CD4-positive, CD25-positive, alpha-beta regulatory T cell (primary cell): ENCODE results near the gene ADARB1. TPM values are rescaled to one million over a fixed set of nuclear protein-coding genes. Genes with fewer than 3 reads are reported as not detected.
A peak's percentile ranks its signal among the peaks of the same experiment; 100 is the strongest.

Source experiments
- ATAC-seq, 2 donors: fragments of 150-1000 bp; cut with Tn5 transposase; one replicate each; pipeline ENCODE4 v1.10.0; 2021; ENCODE audit warnings: low read depth in 2 of 2, moderate number of reproducible peaks in 2 of 2, moderate library complexity in 1 of 2
- DNase-seq, 3 donors: peaks; one replicate each; pipeline versions ENCODE4 v3.0.0 to v3.0.0-alpha.2; 2012 to 2022; ENCODE audit warnings: mixed read lengths in 1 of 3
- H3K27ac ChIP-seq: one replicate; pipeline ENCODE4 v1.7.0; 2013; ENCODE audit warnings: mild to moderate bottlenecking, low read length; ENCODE audit not compliant: insufficient read depth, poor library complexity, severe bottlenecking
- H3K27me3 ChIP-seq: one replicate; pipeline ENCODE4 v1.7.0; 2013; ENCODE audit warnings: low read length; ENCODE audit not compliant: control insufficient read depth, insufficient read depth
- H3K36me3 ChIP-seq: one replicate; pipeline ENCODE4 v1.7.0; 2013; ENCODE audit warnings: mild to moderate bottlenecking, low read length, moderate library complexity; ENCODE audit not compliant: control insufficient read depth, insufficient read depth
- H3K4me1 ChIP-seq: 2 replicates; pipeline ENCODE4 v1.7.0; 2013; ENCODE audit warnings: mild to moderate bottlenecking, low read length; ENCODE audit not compliant: insufficient read depth, control insufficient read depth, poor library complexity, severe bottlenecking
- H3K4me3 ChIP-seq: one replicate; pipeline ENCODE4 v1.7.0; 2013; ENCODE audit warnings: low read depth, mild to moderate bottlenecking, low read length, moderate library complexity
- H3K9me3 ChIP-seq, 2 experiments: 1 replicate in 1 of 2; 2 replicates in 1 of 2; pipeline ENCODE4 v1.7.0; 2013; ENCODE audit warnings: low read length in 2 of 2, mild to moderate bottlenecking in 1 of 2, moderate library complexity in 1 of 2; ENCODE audit not compliant: control insufficient read depth in 2 of 2
- H3K27ac Mint-ChIP-seq, 3 donors: one replicate each; pipeline ENCODE4 v1.8.0; 2020 to 2022; ENCODE audit warnings: mild to moderate bottlenecking in 3 of 3, mixed read lengths in 3 of 3, moderate library complexity in 2 of 3
- H3K27me3 Mint-ChIP-seq: one replicate; pipeline ENCODE4 v1.8.0; 2022; ENCODE audit warnings: mild to moderate bottlenecking, mixed read lengths
- H3K36me3 Mint-ChIP-seq: one replicate; pipeline ENCODE4 v1.8.0; 2020; ENCODE audit warnings: mixed read lengths
- H3K4me1 Mint-ChIP-seq, 4 donors: one replicate each; pipeline ENCODE4 v1.8.0; 2020 to 2022; ENCODE audit warnings: mixed read lengths in 4 of 4, mild to moderate bottlenecking in 1 of 4
- H3K4me3 Mint-ChIP-seq, 4 donors: one replicate each; pipeline ENCODE4 v1.8.0; 2020 to 2022; ENCODE audit warnings: mild to moderate bottlenecking in 4 of 4, mixed read lengths in 4 of 4, moderate library complexity in 3 of 4
- H3K9me3 Mint-ChIP-seq, 7 donors: one replicate each; pipeline ENCODE4 v1.8.0; 2020 to 2022; ENCODE audit warnings: mixed read lengths in 7 of 7, mild to moderate bottlenecking in 3 of 7, moderate library complexity in 2 of 7
- polyA plus RNA-seq, 4 donors: library from polyadenylated mRNA; unstranded; fragments of 300-500 nt; fragmentation: Illumina TruSeq; gene quantifications; one replicate each; pipeline ENCODE4 v1.2.3, GENCODE V29; 2021
- total RNA-seq: library from RNA; stranded (reverse); gene quantifications from one replicate; pipeline ENCODE4 v1.2.3, GENCODE V29; 2022

The ADARB1 gene
- total and polyA plus RNA-seq, 5 donors from 2014 or later, result 2.8 to 52.9 (median 5.6) TPM

GRCh38 chr21:45097827-45098387, 23.5 kb downstream of the ADARB1 start:
- no peak for DNase-seq
- H3K4me3 ChIP-seq, result no peak overlapping the region
- H3K4me1 Mint-ChIP-seq, result peaks cover 10 to 45% (median 24%) of the 10 kb centered on the region in 4 donors
- H3K36me3 Mint-ChIP-seq, result peaks cover 10% of the 10 kb centered on the region
- no peak overlapping the region for H3K27ac Mint-ChIP-seq
- no peaks in the 10 kb centered on the region for H3K4me1 ChIP-seq
- no peak for ATAC-seq
- no peaks in the 10 kb centered on the region for H3K9me3 ChIP-seq
- no peaks in the 10 kb centered on the region for H3K9me3 Mint-ChIP-seq
- no peak overlapping the region for H3K27ac ChIP-seq
- H3K4me3 Mint-ChIP-seq, result no peak overlapping the region
- no peaks in the 10 kb centered on the region for H3K36me3 ChIP-seq
- no peaks in the 10 kb centered on the region for H3K27me3 Mint-ChIP-seq
- no peaks in the 10 kb centered on the region for H3K27me3 ChIP-seq

- H3K27ac Mint-ChIP-seq, result no peak overlapping the region
Measured at GRCh38 chr21:45098867-45099266, 24.5 kb downstream of the ADARB1 start.

GRCh38 chr21:45099571-45099970, 25.2 kb downstream of the ADARB1 start:
- Histone ChIP-seq H3K4me3 (no peak overlapping the region), H3K27me3 (no peaks in the 10 kb centered on the region), H3K36me3 (no peaks in the 10 kb centered on the region), H3K4me1 (peaks cover 7% of the 10 kb centered on the region), H3K9me3 (no peaks in the 10 kb centered on the region), H3K27ac (no peak overlapping the region)
- no peak overlapping the region for H3K27ac Mint-ChIP-seq
- ATAC-seq, result no peak
- peaks cover 10% of the 10 kb centered on the region for H3K36me3 Mint-ChIP-seq
- H3K27me3 Mint-ChIP-seq, result no peaks in the 10 kb centered on the region
- H3K9me3 Mint-ChIP-seq, result no peaks in the 10 kb centered on the region
- no peak for DNase-seq
- peaks cover 16 to 53% (median 30%) of the 10 kb centered on the region in 4 donors for H3K4me1 Mint-ChIP-seq
- no peak overlapping the region for H3K4me3 Mint-ChIP-seq

More at GRCh38 chr21:45098867-45099266, 24.5 kb downstream of the ADARB1 start:
- H3K9me3 ChIP-seq, result no peaks in the 10 kb centered on the region
- DNase-seq (no peak), ATAC-seq (no peak)
- Mint-ChIP-seq H3K9me3 (no peaks in the 10 kb centered on the region), H3K27me3 (no peaks in the 10 kb centered on the region), H3K36me3 (peaks cover 10% of the 10 kb centered on the region), H3K4me3 (no peak overlapping the region), H3K4me1 (peaks cover 10 to 49% (median 27%) of the 10 kb centered on the region in 4 donors)
- no peaks in the 10 kb centered on the region for H3K36me3 ChIP-seq
- H3K4me1 ChIP-seq, result no peaks in the 10 kb centered on the region
- H3K27ac ChIP-seq, result no peak overlapping the region
- no peak overlapping the region for H3K4me3 ChIP-seq
- no peaks in the 10 kb centered on the region for H3K27me3 ChIP-seq

GRCh38 chr21:45100866-45101265, 26.5 kb downstream of the ADARB1 start:
- Mint-ChIP-seq H3K27ac (no peak overlapping the region), H3K4me3 (no peak overlapping the region), H3K27me3 (no peaks in the 10 kb centered on the region), H3K4me1 (peaks cover 24 to 59% (median 42%) of the 10 kb centered on the region in 4 donors), H3K9me3 (no peaks in the 10 kb centered on the region), H3K36me3 (peaks cover 14% of the 10 kb centered on the region)
- Histone ChIP-seq H3K36me3 (no peaks in the 10 kb centered on the region), H3K27ac (no peak overlapping the region), H3K4me1 (peaks cover 13% of the 10 kb centered on the region), H3K9me3 (no peaks in the 10 kb centered on the region), H3K27me3 (no peaks in the 10 kb centered on the region), H3K4me3 (no peak overlapping the region)
- no peak for ATAC-seq
- no peak for DNase-seq

- peaks cover 30 to 63% (median 50%) of the 10 kb centered on the region in 4 donors for H3K4me1 Mint-ChIP-seq
- no peak overlapping the region for H3K4me3 Mint-ChIP-seq
Measured at GRCh38 chr21:45102391-45102932, 28.1 kb downstream of the ADARB1 start.

GRCh38 chr21:45103971-45104520, 29.7 kb downstream of the ADARB1 start:
- H3K4me3 ChIP-seq, result no peak overlapping the region
- Mint-ChIP-seq H3K4me3 (peak overlapping the region in 1 of 4 donors; percentile 9), H3K4me1 (peaks cover 30 to 58% (median 48%) of the 10 kb centered on the region in 4 donors), H3K9me3 (no peaks in the 10 kb centered on the region), H3K27ac (peak overlapping the region; percentile 37 to 87 (median 78)), H3K36me3 (peaks cover 4% of the 10 kb centered on the region), H3K27me3 (no peaks in the 10 kb centered on the region)
- no peaks in the 10 kb centered on the region for H3K36me3 ChIP-seq
- H3K27me3 ChIP-seq, result no peaks in the 10 kb centered on the region
- H3K4me1 ChIP-seq, result peaks cover 13% of the 10 kb centered on the region
- ATAC-seq (peak in 1 of 2 donors; percentile 25), DNase-seq (no peak)
- no peaks in the 10 kb centered on the region for H3K9me3 ChIP-seq
- no peak overlapping the region for H3K27ac ChIP-seq

More at GRCh38 chr21:45102391-45102932, 28.1 kb downstream of the ADARB1 start:
- DNase-seq (no peak), ATAC-seq (no peak)
- no peaks in the 10 kb centered on the region for H3K36me3 ChIP-seq
- no peak overlapping the region for H3K4me3 ChIP-seq
- no peak overlapping the region for H3K27ac ChIP-seq
- no peaks in the 10 kb centered on the region for H3K9me3 ChIP-seq
- no peaks in the 10 kb centered on the region for H3K27me3 ChIP-seq
- Mint-ChIP-seq H3K27ac (peak overlapping the region in 1 of 3 donors; percentile 5), H3K27me3 (no peaks in the 10 kb centered on the region), H3K36me3 (peaks cover 14% of the 10 kb centered on the region), H3K9me3 (no peaks in the 10 kb centered on the region)
- H3K4me1 ChIP-seq, result peaks cover 13% of the 10 kb centered on the region

- H3K27ac ChIP-seq, result no peak overlapping the region
- H3K4me1 Mint-ChIP-seq, result peaks cover 30 to 63% (median 52%) of the 10 kb centered on the region in 4 donors
Measured at GRCh38 chr21:45104560-45104959, 30.2 kb downstream of the ADARB1 start.

More at GRCh38 chr21:45104560-45104959, 30.2 kb downstream of the ADARB1 start:
- H3K4me1 ChIP-seq, result peaks cover 17% of the 10 kb centered on the region
- H3K36me3 ChIP-seq, result no peaks in the 10 kb centered on the region
- Mint-ChIP-seq H3K27ac (peak overlapping the region in 2 of 3 donors; percentile 37 to 87), H3K9me3 (no peaks in the 10 kb centered on the region), H3K36me3 (peaks cover 4% of the 10 kb centered on the region), H3K4me3 (peak overlapping the region in 1 of 4 donors; percentile 9), H3K27me3 (no peaks in the 10 kb centered on the region)
- DNase-seq, result no peak
- no peak overlapping the region for H3K4me3 ChIP-seq
- peak in 1 of 2 donors; percentile 34 for ATAC-seq
- no peaks in the 10 kb centered on the region for H3K27me3 ChIP-seq
- H3K9me3 ChIP-seq, result no peaks in the 10 kb centered on the region
